ENCODE data around the gene FAM13A. TPM values are rescaled to one million over a fixed set of nuclear protein-coding genes. Genes with fewer than 3 reads are reported as not detected.

The FAM13A gene
- polyA plus RNA-seq, 1 donor from 2014 or later: 4.0 TPM

DNA sequence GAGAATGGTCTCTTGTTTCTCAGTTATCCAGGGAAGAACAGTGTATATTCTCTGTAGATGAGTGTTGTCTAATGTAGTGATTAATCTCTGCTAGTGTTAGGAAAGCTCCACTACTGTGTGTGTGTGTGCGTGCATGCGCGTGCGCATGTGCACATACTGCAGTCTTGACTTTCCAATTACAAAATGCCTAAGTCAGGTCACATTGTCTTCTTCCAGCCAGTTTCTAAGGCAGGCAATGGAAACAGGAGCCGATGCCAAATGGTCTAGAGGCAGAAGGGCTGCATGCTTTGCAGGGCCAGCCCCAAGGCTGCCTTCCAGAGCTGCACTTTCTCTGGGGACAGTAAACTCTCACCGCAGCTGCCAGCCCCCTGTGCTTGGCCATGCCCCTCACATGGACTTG lies 328.8 kb downstream of the FAM13A start:
- Histone ChIP-seq H3F3A (ENCODE audit: insufficient read depth, low read length, poor library complexity, severe bottlenecking) (no peaks in the 10 kb centered on the region), H3K36me3 (ENCODE audit: insufficient read depth, low read length) (peaks cover 11% of the 10 kb centered on the region), H3K4me2 (ENCODE audit: low read length) (no peak overlapping the region), H3K4me3 (ENCODE audit: low read length) (no peak overlapping the region), H2AFZ (ENCODE audit: low read depth, low read length) (no peak overlapping the region), H3K27me3 (ENCODE audit: insufficient read depth, low read depth, low read length) (no peaks in the 10 kb centered on the region), H3K79me2 (replicated peaks; ENCODE audit: insufficient read depth, low read length) (no peaks in the 10 kb centered on the region), H3K9me3 (ENCODE audit: low read length) (no peaks in the 10 kb centered on the region), H3K9me2 (ENCODE audit: insufficient read depth, low read length) (no peaks in the 10 kb centered on the region), H3K9ac (ENCODE audit: low read length) (no peak overlapping the region), H4K20me1 (ENCODE audit: insufficient read depth) (no peaks in the 10 kb centered on the region), H3K27ac (ENCODE audit: low read length) (no peak overlapping the region)
- TF ChIP-seq RAD21 (conservative IDR thresholded peaks at IDR 0.05) (no peak), MXI1 (conservative IDR thresholded peaks at IDR 0.05; ENCODE audit: poor library complexity, severe bottlenecking) (no peak), POLR2AphosphoS5 (IDR thresholded peaks at IDR 0.05) (no peak), EP300 (conservative IDR thresholded peaks at IDR 0.05; ENCODE audit: poor library complexity, severe bottlenecking) (no peak), TAF1 (IDR thresholded peaks at IDR 0.05; ENCODE audit: low read depth) (no peak), SMC3 (conservative IDR thresholded peaks at IDR 0.05; ENCODE audit: poor library complexity) (no peak), EZH2 (IDR thresholded peaks at IDR 0.05; ENCODE audit: borderline replicate concordance, insufficient read depth, low read length, poor library complexity, severe bottlenecking) (no peak)
- TF ChIP-seq, protein P1, sequence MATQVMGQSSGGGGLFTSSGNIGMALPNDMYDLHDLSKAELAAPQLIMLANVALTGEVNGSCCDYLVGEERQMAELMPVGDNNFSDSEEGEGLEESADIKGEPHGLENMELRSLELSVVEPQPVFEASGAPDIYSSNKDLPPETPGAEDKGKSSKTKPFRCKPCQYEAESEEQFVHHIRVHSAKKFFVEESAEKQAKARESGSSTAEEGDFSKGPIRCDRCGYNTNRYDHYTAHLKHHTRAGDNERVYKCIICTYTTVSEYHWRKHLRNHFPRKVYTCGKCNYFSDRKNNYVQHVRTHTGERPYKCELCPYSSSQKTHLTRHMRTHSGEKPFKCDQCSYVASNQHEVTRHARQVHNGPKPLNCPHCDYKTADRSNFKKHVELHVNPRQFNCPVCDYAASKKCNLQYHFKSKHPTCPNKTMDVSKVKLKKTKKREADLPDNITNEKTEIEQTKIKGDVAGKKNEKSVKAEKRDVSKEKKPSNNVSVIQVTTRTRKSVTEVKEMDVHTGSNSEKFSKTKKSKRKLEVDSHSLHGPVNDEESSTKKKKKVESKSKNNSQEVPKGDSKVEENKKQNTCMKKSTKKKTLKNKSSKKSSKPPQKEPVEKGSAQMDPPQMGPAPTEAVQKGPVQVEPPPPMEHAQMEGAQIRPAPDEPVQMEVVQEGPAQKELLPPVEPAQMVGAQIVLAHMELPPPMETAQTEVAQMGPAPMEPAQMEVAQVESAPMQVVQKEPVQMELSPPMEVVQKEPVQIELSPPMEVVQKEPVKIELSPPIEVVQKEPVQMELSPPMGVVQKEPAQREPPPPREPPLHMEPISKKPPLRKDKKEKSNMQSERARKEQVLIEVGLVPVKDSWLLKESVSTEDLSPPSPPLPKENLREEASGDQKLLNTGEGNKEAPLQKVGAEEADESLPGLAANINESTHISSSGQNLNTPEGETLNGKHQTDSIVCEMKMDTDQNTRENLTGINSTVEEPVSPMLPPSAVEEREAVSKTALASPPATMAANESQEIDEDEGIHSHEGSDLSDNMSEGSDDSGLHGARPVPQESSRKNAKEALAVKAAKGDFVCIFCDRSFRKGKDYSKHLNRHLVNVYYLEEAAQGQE (IDR thresholded peaks at IDR 0.05; ENCODE audit: borderline replicate concordance): no peak

DNA sequence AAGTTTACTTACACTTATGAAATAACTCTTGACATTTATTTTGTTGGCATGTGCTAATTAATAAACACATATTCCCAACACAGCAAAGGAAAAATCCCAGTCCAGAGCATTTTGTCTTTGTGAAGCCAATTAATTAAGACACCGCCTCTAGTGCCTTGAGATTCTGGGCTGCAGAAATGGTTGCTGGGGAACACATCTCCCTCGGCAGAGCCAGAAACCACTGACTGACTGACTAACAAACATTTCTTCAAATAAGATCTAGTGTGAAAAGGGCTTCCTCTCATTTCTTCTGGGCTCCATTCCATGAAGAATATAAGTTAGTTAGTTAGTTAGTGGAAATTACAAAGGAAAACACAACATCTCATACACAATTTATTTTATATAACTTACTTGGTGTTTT lies 331.0 kb downstream of the FAM13A start:
- Histone ChIP-seq H3K27ac (ENCODE audit: low read length) (no peak overlapping the region), H3F3A (ENCODE audit: insufficient read depth, low read length, poor library complexity, severe bottlenecking) (no peaks in the 10 kb centered on the region), H3K27me3 (ENCODE audit: insufficient read depth, low read depth, low read length) (no peaks in the 10 kb centered on the region), H3K4me2 (ENCODE audit: low read length) (no peak overlapping the region), H3K4me3 (ENCODE audit: low read length) (no peak overlapping the region), H3K79me2 (replicated peaks; ENCODE audit: insufficient read depth, low read length) (no peaks in the 10 kb centered on the region), H3K36me3 (ENCODE audit: insufficient read depth, low read length) (peaks cover 11% of the 10 kb centered on the region), H2AFZ (ENCODE audit: low read depth, low read length) (no peak overlapping the region), H3K9me2 (ENCODE audit: insufficient read depth, low read length) (no peaks in the 10 kb centered on the region), H3K9ac (ENCODE audit: low read length) (no peak overlapping the region), H4K20me1 (ENCODE audit: insufficient read depth) (no peaks in the 10 kb centered on the region), H3K9me3 (ENCODE audit: low read length) (no peaks in the 10 kb centered on the region)
- TF ChIP-seq, protein P2, sequence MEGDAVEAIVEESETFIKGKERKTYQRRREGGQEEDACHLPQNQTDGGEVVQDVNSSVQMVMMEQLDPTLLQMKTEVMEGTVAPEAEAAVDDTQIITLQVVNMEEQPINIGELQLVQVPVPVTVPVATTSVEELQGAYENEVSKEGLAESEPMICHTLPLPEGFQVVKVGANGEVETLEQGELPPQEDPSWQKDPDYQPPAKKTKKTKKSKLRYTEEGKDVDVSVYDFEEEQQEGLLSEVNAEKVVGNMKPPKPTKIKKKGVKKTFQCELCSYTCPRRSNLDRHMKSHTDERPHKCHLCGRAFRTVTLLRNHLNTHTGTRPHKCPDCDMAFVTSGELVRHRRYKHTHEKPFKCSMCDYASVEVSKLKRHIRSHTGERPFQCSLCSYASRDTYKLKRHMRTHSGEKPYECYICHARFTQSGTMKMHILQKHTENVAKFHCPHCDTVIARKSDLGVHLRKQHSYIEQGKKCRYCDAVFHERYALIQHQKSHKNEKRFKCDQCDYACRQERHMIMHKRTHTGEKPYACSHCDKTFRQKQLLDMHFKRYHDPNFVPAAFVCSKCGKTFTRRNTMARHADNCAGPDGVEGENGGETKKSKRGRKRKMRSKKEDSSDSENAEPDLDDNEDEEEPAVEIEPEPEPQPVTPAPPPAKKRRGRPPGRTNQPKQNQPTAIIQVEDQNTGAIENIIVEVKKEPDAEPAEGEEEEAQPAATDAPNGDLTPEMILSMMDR (IDR thresholded peaks at IDR 0.05; ENCODE audit: poor library complexity, severe bottlenecking): no peak
- no peak for TF ChIP-seq RAD21 (conservative IDR thresholded peaks at IDR 0.05)
- TF ChIP-seq, protein P1 (IDR thresholded peaks at IDR 0.05; ENCODE audit: borderline replicate concordance): no peak
- no peak for TF ChIP-seq SMC3 (conservative IDR thresholded peaks at IDR 0.05; ENCODE audit: poor library complexity)
- no peak for TF ChIP-seq TAF1 (IDR thresholded peaks at IDR 0.05; ENCODE audit: low read depth)
- TF ChIP-seq MXI1 (conservative IDR thresholded peaks at IDR 0.05; ENCODE audit: poor library complexity, severe bottlenecking): no peak
- TF ChIP-seq EP300 (conservative IDR thresholded peaks at IDR 0.05; ENCODE audit: poor library complexity, severe bottlenecking): no peak
- no peak for TF ChIP-seq EZH2 (IDR thresholded peaks at IDR 0.05; ENCODE audit: borderline replicate concordance, insufficient read depth, low read length, poor library complexity, severe bottlenecking)
- TF ChIP-seq POLR2AphosphoS5 (IDR thresholded peaks at IDR 0.05): no peak
